ENCODE data around the gene DNAH2. TPM values are rescaled to one million over a fixed set of nuclear protein-coding genes. Genes with fewer than 3 reads are reported as not detected.

DNAH2 gene
- total and polyA plus RNA-seq, 2 of the 13 experiments (the other 11 are each of a cell fraction or from before 2014, with no cell fraction given) = not detected

- TF ChIP-seq REPIN1 (CRISPR knock-in tag; IDR thresholded peaks at IDR 0.05; ENCODE audit: borderline replicate concordance, low read depth) (peak; percentile 49; the same call in 1 of the 2 replicates), ZNF33A (CRISPR knock-in tag; IDR thresholded peaks at IDR 0.05; ENCODE audit: borderline replicate concordance) (peak; percentile 73; the same call in 1 of the 2 replicates), EP300 (IDR thresholded peaks at IDR 0.05; ENCODE audit: low read depth in 2 of 2, low read length in 2 of 2) (no peak), EP300 (CRISPR knock-in tag; IDR thresholded peaks at IDR 0.05; ENCODE audit: borderline replicate concordance) (no peak), IKZF4 (CRISPR knock-in tag; IDR thresholded peaks at IDR 0.05; ENCODE audit: borderline replicate concordance, low read depth, not compliant biosample characterization) (no peak), ZNF800 (CRISPR knock-in tag; IDR thresholded peaks at IDR 0.05) (peak; percentile 85), ELF3 (CRISPR knock-in tag; IDR thresholded peaks at IDR 0.05) (peak; percentile 28; the same call in 1 of the 2 replicates), ZNF670 (CRISPR knock-in tag; IDR thresholded peaks at IDR 0.05; ENCODE audit: borderline replicate concordance) (peak; percentile 81), UBTF (CRISPR knock-in tag; IDR thresholded peaks at IDR 0.05) (peak; percentile 57; the same call in 1 of the 2 replicates), ZNF598 (CRISPR knock-in tag; IDR thresholded peaks at IDR 0.05; ENCODE audit: borderline replicate concordance) (peak; percentile 86; the same call in 1 of the 2 replicates), FOXP1 (IDR thresholded peaks at IDR 0.05) (no peak), FOXP1 (CRISPR knock-in tag; IDR thresholded peaks at IDR 0.05) (no peak), GATAD1 (CRISPR knock-in tag; IDR thresholded peaks at IDR 0.05) (peak; percentile 71; the same call in 1 of the 2 replicates), HNRNPLL (IDR thresholded peaks at IDR 0.05; ENCODE audit: low read depth, low read length, poor library complexity, severe bottlenecking) (peak; percentile 69), KLF12 (CRISPR knock-in tag; IDR thresholded peaks at IDR 0.05; ENCODE audit: borderline replicate concordance) (no peak), KDM2A (CRISPR knock-in tag; IDR thresholded peaks at IDR 0.05; ENCODE audit: borderline replicate concordance, low read depth) (peak; percentile 67; the same call in 1 of the 2 replicates)
- TF ChIP-seq, protein P1, sequence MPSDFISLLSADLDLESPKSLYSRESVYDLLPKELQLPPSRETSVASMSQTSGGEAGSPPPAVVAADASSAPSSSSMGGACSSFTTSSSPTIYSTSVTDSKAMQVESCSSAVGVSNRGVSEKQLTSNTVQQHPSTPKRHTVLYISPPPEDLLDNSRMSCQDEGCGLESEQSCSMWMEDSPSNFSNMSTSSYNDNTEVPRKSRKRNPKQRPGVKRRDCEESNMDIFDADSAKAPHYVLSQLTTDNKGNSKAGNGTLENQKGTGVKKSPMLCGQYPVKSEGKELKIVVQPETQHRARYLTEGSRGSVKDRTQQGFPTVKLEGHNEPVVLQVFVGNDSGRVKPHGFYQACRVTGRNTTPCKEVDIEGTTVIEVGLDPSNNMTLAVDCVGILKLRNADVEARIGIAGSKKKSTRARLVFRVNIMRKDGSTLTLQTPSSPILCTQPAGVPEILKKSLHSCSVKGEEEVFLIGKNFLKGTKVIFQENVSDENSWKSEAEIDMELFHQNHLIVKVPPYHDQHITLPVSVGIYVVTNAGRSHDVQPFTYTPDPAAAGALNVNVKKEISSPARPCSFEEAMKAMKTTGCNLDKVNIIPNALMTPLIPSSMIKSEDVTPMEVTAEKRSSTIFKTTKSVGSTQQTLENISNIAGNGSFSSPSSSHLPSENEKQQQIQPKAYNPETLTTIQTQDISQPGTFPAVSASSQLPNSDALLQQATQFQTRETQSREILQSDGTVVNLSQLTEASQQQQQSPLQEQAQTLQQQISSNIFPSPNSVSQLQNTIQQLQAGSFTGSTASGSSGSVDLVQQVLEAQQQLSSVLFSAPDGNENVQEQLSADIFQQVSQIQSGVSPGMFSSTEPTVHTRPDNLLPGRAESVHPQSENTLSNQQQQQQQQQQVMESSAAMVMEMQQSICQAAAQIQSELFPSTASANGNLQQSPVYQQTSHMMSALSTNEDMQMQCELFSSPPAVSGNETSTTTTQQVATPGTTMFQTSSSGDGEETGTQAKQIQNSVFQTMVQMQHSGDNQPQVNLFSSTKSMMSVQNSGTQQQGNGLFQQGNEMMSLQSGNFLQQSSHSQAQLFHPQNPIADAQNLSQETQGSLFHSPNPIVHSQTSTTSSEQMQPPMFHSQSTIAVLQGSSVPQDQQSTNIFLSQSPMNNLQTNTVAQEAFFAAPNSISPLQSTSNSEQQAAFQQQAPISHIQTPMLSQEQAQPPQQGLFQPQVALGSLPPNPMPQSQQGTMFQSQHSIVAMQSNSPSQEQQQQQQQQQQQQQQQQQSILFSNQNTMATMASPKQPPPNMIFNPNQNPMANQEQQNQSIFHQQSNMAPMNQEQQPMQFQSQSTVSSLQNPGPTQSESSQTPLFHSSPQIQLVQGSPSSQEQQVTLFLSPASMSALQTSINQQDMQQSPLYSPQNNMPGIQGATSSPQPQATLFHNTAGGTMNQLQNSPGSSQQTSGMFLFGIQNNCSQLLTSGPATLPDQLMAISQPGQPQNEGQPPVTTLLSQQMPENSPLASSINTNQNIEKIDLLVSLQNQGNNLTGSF (CRISPR knock-in tag; IDR thresholded peaks at IDR 0.05) = 0 out of 2 replicates have a peak, but pooled peaks have one; percentile 15
These were observed at the start of gene DNAH2 (continued) for GRCh38 chr17:7716901-7717755.
